Adrenal gland (tissue), 5 donors: Measurements from ENCODE around the gene HOXC11.

Experiments used
- POLR2A ChIP-seq, 2 donors: fragments of 450-650 bp; IDR thresholded peaks; one replicate each; pipeline ENCODE4 v1.6.1; 2017; ENCODE audit warnings: antibody characterized with exemption in 2 of 2, mild to moderate bottlenecking in 2 of 2, moderate library complexity in 1 of 2
- TF ChIP-seq, protein P1 (sequence below), 6 experiments: fragments of 450-650 bp in 4 of 6; fragments of 200-600 bp in 2 of 6; sonication (generic) in 1 of 6; IDR thresholded peaks; 1 replicate in 5 of 6; 2 replicates in 1 of 6; pipeline versions ENCODE4 v1.5.1 to v1.8.0; 2016 to 2021; ENCODE audit warnings: antibody characterized with exemption in 6 of 6, mild to moderate bottlenecking in 2 of 6, moderate library complexity in 1 of 6
- donor health status: DM: no; HTN: no; CAD: no.

DNA sequence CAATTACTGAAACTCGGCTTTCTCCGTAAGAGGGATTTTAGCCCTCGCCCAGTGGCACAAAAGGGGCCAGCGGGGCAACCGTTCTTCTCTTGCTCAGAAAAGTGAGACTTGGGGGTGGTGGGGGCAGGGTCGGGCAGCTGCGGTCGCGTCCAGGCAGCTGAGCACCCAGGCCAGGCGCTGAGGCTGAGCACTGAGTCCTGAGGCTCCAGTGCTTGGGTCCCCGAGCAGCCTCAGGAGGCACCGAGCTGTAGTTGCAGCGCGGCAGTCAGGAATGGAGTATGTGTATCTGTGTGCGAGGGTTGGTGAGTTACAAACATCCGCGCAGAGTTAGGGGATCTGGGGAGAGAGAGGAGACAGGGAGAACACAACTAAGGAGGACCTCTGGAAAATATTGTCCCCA lies 51.2 kb downstream of the HOXC11 start:
- TF ChIP-seq POLR2A (IDR thresholded peaks at IDR 0.05), result no peak
- TF ChIP-seq, protein P1, sequence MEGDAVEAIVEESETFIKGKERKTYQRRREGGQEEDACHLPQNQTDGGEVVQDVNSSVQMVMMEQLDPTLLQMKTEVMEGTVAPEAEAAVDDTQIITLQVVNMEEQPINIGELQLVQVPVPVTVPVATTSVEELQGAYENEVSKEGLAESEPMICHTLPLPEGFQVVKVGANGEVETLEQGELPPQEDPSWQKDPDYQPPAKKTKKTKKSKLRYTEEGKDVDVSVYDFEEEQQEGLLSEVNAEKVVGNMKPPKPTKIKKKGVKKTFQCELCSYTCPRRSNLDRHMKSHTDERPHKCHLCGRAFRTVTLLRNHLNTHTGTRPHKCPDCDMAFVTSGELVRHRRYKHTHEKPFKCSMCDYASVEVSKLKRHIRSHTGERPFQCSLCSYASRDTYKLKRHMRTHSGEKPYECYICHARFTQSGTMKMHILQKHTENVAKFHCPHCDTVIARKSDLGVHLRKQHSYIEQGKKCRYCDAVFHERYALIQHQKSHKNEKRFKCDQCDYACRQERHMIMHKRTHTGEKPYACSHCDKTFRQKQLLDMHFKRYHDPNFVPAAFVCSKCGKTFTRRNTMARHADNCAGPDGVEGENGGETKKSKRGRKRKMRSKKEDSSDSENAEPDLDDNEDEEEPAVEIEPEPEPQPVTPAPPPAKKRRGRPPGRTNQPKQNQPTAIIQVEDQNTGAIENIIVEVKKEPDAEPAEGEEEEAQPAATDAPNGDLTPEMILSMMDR (IDR thresholded peaks at IDR 0.05), result no peak
